T47D (cell line): ENCODE measurements around the gene UBE2I.

Experiments used
- DNase-seq, 2 experiments: peaks; one replicate each; pipeline versions ENCODE4 v3.0.0 to v3.0.0-alpha.2; 2011 to 2012; ENCODE audit warnings: low read depth in 1 of 2, low spot score in 1 of 2
- JUND ChIP-seq: IDR thresholded peaks from 2 replicates; pipeline ENCODE4 v1.6.1; 2012; ENCODE audit warnings: low read depth
- in situ Hi-C: cut with HindIII; loops from 2 replicates; pipeline ENCODE4 v1.10.0; 2016; ENCODE audit warnings: low sequenced_read_pairs, low pct_unique_long_range_greater_than_20kb

Gene UBE2I

DNA sequence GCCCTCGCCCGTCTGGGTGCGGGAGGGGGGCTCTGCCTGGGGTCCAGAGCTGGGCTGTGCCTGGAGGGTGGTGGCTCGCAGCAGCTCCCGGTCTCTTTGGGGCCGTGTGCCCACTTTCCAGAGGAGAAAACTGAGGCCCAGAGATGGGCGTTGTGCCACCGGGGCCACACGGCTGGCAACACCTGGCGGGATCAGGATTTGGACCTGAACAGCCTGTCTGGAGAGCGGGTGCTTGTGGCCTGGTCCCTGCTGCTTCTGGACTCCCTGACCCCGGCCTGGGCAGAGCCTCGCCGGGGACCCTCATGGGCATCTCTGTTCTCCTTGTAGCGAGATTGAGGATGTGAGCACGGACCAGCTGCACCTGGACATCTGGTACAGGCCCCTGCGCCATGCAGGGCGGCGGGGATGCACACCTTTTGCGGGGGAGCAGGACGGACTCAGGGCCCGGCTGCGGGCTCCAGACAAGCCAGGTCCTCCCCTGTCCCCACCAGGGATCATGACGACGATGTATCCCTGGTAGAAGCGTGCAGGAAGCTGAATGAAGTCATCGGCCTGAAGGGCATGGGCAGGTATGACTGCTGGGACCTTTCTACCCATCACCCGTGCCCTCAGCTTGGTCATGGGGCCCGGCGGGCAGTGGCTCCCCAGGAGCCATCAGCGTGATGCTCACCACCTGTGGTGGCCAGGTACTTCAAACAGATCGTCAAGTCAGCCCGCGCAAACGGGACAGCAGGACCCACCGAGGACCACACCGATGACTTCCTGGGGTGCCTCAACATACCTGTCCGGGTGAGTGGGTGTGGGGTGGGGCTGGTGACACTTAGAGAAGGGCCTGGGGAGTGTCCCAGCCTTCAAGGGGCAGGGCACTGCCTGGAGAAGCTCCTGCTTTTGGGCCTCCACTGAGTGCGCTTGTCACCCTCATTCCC, 32.3 kb downstream of the UBE2I start:
- in situ Hi-C loops: no loop called here
- TF ChIP-seq JUND: no peak

DNA sequence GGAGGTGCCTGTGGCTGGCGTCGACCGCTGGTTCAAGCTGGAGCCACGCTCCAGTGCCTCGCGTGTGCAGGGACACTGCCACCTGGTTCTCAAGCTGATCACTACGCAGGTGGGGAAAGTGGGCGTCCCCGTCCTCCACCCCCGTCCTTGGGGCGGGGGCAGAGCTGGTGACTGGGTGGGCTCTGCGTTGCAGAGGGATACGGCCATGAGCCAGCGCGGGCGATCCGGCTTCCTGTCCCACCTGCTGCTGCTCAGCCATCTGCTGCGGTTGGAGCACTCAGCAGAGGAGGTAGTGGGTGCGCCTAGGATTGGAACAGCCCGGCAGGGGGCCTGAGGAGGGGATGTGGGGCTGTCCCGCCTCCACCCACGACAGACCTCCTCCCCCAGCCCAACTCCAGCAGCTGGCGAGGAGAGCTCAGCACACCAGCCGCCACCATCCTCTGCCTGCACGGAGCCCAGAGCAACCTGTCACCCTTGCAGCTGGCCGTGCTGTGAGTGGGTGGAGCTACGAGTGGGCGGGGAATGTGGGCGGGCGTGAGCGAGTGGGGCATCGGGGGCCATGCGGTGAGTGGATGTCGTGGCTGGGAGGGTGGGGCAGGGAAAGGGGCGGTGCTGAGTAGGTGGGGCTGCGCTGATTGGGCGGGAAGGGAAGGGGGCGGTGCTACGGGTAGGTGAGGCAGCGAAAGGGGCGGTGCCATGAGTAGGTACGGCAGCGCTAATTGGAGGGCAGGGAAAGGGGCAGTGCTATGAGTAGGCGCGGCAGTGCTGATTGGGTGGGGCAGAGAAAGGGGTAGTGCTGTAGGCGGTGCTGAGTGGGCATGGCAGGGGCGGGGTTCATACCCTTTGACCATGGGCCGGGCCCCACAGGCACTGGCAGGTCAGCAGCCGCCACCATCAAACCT, 33.3 kb downstream of the UBE2I start:
- in situ Hi-C loops: no loop called here
- no peak for TF ChIP-seq JUND
- DNase-seq: peak; percentile 99 to 100

More for the DNA sequence above, 32.3 kb downstream of the UBE2I start:
- no peak for DNase-seq

DNA sequence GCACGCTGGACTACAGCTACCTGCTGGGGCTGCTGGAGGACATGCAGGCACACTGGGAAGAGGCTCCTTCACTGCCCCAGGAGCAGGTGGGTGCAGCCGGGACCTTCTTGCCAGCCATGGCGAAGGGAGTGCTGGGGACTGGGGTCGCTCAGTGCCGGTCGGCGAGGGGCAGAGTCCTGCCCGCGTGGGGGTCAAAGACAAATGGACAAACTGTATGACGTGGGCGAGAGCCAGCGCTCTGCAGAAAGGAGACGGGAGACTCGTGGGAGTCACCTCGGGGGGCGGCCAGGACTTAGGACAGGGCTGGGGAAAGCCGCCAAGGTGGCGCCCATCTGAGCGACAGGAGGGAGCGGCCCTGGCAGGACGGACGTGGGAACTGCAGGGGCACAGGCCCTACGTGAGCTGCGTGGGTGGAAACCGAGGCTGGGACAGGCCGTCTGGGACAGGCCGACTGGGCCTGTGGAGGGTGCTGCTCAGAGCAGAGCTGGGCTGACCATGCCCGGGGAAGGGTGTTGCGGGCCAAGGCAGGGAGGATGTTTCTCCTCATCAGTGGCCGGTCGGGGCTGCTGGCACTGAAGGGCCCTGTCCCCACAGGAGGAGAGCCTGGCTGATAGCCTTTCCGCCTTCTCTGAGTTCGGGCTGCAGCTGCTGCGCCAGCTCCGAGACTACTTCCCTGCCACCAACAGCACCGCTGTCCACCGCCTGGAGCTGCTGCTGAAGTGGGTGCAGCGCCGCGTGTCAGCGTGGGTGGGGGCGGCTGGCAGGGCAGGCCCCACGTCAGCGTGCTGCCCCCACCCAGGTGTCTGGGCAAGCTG, 34.2 kb downstream of the UBE2I start:
- DNase-seq: no peak
- in situ Hi-C loops: no loop called here
- no peak for TF ChIP-seq JUND

DNA sequence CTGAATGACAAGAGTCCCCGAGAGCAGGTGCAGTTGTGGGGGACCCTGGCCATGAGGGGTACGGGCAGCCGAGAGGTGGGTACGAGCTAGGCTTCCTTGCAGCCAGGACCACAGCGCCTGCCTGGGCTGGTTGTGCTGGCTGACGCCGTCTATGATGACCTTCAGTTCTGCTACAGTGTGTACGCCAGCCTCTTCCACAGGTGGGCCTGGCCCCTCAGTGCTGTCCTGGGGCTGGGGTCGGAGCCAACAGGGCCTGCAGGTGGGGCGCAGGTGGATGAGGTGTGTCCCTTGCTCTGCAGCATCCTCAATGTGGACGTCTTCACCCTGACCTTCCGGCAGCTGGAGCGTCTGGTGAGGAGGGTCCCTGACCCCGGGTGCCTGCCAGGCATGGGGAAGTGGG, 35.1 kb downstream of the UBE2I start:
- DNase-seq: no peak
- in situ Hi-C loops: no loop called here
- TF ChIP-seq JUND: no peak

DNA sequence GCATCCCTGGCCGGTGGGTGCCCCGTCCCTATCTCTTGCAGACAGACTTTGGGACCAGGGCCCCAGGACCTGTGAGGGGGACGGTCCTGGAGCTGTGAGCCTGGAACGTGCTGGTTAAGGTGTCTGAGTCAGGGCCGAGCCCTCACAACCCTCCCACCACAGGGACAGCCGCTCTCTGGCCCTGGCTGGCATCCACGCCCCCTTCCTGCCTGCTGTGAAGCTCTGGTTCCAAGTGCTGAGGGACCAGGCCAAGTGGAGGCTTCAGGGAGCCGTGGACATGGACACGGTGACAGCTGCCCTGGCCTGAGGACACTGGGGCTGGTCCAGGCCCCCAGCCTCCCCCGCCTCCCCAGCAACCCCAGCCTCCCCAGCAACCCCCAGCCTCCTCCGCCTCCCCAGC, 35.7 kb downstream of the UBE2I start:
- no peak for TF ChIP-seq JUND
- DNase-seq: no peak
- in situ Hi-C loops: no loop called here

DNA sequence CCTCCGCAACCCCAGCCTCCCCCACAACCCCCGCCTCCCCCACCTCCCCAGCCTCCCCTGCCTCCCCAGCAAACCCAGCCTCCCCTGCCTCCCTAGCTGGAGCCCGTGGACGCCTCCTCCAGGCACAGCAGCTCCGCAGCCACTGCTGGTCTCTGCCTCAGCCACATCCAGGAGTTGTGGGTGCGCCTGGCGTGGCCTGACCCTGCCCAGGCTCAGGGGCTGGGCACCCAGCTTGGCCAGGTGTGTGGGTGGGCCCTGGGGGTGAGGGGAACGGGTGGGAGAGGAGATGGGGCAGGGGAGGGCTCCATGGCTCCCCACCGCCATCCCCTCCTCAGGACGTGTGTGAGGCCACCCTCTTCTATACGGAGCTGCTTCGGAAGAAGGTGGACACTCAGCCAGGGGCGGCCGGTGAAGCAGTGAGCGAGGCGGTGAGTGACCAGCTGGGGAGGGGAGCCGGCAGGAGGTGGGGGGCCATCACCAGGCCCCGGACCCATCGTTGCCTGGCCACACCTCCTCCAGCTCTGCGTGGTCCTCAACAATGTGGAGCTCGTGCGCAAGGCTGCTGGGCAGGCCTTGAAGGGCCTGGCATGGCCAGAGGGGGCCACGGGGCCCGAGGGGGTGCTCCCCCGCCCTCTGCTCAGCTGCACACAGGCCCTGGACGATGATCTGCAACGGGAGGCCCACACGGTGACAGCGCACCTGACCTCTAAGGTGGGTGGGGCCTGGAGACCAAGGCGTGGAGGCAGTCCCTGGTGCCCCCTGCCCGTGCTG, 36.4 kb downstream of the UBE2I start:
- no peak for DNase-seq
- in situ Hi-C loops: no loop called here
- TF ChIP-seq JUND: no peak

DNA sequence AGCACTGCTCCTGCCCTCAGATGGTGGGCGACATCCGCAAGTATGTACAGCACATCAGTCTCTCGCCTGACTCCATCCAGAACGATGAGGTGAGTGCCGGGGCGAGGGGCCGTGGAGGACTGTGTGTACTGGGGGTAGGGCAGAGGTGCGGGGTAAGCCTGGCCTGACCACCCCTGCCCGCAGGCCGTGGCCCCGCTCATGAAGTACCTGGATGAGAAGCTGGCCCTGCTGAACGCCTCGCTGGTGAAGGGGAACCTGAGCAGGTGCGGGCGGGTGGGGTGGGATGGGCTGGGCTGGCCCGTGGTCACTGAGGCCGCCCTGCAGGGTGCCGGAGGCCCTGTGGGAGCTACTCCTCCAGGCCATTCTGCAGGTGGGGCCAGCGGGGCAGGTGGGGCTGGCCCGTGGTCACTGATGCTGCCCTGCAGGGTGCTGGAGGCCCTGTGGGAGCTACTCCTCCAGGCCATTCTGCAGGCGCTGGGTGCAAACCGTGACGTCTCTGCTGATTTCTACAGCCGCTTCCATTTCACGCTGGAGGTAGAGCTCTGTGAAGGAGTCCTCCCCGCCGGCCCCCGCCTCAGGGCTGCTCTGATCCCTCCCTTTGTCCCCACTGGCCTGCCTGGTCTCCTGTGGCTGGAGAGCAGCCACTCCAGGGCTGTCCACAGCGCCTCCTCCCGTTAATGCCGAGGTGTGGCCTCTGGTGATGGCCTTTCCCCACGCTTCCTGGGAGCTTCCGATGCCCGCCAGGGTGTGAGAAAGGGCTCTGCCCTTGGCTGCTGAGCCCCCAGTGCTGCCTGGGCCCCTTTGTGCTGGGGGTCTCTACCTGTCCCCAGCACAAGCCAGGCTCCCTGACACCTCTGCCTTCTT, 37.2 kb downstream of the UBE2I start:
- in situ Hi-C loops: no loop called here
- DNase-seq: peak in 1 of 2 experiments; percentile 46
- no peak for TF ChIP-seq JUND

DNA sequence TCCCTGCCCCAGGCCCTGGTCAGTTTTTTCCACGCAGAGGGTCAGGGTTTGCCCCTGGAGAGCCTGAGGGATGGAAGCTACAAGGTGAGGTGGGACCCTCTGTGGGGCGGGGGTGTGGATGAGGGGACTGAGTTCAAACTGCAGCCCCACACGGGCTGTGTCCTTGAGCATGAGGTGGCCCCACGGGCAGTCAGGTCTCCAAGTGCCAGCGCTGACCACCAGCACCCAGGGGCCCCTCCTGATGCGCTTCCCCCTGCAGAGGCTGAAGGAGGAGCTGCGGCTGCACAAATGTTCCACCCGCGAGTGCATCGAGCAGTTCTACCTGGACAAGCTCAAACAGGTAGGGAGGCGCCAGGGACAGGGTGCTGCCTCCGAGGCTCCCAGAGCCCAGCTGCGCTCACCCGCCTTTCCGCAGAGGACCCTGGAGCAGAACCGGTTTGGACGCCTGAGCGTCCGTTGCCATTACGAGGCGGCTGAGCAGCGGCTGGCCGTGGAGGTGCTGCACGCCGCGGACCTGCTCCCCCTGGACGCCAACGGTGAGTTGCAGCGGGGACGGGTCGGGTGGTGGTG, 37.9 kb downstream of the UBE2I start:
- no peak for TF ChIP-seq JUND
- no peak for DNase-seq
- in situ Hi-C loops: no loop called here

DNA sequence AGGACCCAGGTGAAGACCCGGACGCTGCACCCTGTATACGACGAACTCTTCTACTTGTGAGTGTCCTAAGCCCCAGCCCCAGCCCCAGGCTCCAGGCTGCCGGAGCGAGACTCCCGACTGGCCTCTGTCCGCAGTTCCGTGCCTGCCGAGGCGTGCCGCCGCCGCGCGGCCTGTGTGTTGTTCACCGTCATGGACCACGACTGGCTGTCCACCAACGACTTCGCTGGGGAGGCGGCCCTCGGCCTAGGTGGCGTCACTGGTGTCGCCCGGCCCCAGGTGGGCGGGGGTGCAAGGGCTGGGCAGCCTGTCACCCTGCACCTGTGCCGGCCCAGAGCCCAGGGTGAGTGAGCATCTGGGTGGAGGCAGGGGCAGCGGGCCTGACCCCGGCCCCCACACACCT, 38.5 kb downstream of the UBE2I start:
- TF ChIP-seq JUND: no peak
- no peak for DNase-seq
- in situ Hi-C loops: no loop called here

DNA sequence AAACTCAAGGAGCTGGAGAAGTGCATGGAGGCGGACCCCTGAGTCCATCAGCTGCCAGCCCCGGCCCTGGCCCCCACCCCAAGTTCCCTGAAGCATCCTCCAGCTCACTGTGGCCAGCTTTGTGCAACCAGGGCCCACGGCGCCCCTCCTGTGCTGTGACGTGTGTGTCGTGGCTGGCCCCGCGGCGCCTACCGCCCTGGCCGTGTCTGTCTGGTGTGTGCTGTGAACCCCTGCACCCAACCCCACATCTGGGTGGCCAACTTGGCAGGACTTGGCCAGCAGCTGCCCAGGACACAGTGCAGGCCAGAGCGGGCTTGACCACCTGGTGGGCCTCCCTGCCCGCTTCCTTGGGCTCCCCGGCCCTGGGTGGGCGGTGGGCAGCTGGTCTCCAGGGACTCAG, 39.0 kb downstream of the UBE2I start:
- TF ChIP-seq JUND: no peak
- in situ Hi-C loops: no loop called here
- no peak for DNase-seq

DNA sequence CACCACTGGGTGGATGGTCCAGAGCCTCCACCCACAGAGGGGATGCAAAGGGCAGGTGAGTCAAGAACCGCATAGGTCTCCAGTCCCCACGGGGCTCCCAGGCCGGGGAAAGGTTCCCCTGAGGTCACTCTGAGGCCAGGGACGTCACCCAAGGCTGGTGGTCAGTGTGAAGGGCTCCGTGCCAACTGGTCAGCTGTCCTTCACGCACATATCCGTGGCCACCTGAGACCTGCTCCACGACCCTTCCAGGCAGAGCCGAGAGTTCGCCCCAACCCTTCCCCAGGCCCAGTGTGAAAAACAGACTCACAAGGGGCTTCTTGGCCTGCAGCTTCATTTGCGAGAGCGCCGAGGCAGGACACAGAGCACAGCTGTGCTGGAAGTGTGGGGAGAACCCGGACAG, 39.5 kb downstream of the UBE2I start:
- no peak for DNase-seq
- in situ Hi-C loops: no loop called here
- no peak for TF ChIP-seq JUND
